B cell (primary cell): Measurements from ENCODE around the gene CIP2A. TPM values are rescaled to one million over a fixed set of nuclear protein-coding genes. Genes with fewer than 3 reads are reported as not detected.

Experiments used
- ATAC-seq: fragments of 200-7000 bp; cut with Tn5 transposase; one replicate; pipeline ENCODE4 v1.10.0; 2021; ENCODE audit warnings: low read depth, mild to moderate bottlenecking, moderate number of reproducible peaks, moderate library complexity
- CTCF ChIA-PET: fragments of 350-600 bp; sonication (Branson Sonifier 250); formaldehyde crosslinking; loops from one replicate; lab custom pipeline; 2021; ENCODE audit warnings: antibody characterized with exemption, inconsistent platforms; lab: Charles Lee
- POLR2A ChIA-PET: fragments of 350-600 bp; sonication (Branson Sonifier 250); formaldehyde crosslinking; loops from one replicate; lab custom pipeline; 2021; ENCODE audit warnings: antibody characterized with exemption; lab: Charles Lee
- DNase-seq: peaks from one replicate; pipeline ENCODE4 v3.0.0; 2013
- H2AFZ ChIP-seq: 2 replicates; pipeline ENCODE4 v1.6.1; 2012; ENCODE audit warnings: mild to moderate bottlenecking, low read depth, low read length; ENCODE audit not compliant: insufficient read depth, poor library complexity, severe bottlenecking
- H3K27ac ChIP-seq, 2 donors: 1 replicate in 1 of 2; 2 replicates in 1 of 2; pipeline ENCODE4 v1.5.1; 2012 to 2013; ENCODE audit warnings: low read length in 2 of 2, mild to moderate bottlenecking in 2 of 2, moderate library complexity in 1 of 2
- H3K27me3 ChIP-seq, 4 experiments: fragments of 200-600 bp in 1 of 4; sonication (generic) in 1 of 4; replicated peaks in 1 of 4; 1 replicate in 2 of 4; 2 replicates in 2 of 4; pipeline versions ENCODE4 v1.6.1 to v1.7.0; 2013 to 2016; ENCODE audit warnings: low read length in 3 of 4, mild to moderate bottlenecking in 2 of 4, mixed read lengths in 1 of 4, moderate library complexity in 1 of 4; ENCODE audit not compliant: insufficient read depth in 4 of 4, control insufficient read depth in 3 of 4; ENCODE audit errors: control extremely low read depth in 1 of 4
- H3K36me3 ChIP-seq, 2 experiments: replicated peaks in 1 of 2; 1 replicate in 1 of 2; 2 replicates in 1 of 2; pipeline versions ENCODE4 v1.6.1 to v1.7.1; 2013; ENCODE audit warnings: low read length in 1 of 2; ENCODE audit not compliant: insufficient read depth in 2 of 2, control insufficient read depth in 1 of 2; ENCODE audit errors: control extremely low read depth in 1 of 2, extremely low read depth in 1 of 2
- H3K4me1 ChIP-seq, 2 donors: fragments of 200-600 bp in 1 of 2; sonication (generic) in 1 of 2; 1 replicate in 1 of 2; 2 replicates in 1 of 2; pipeline versions ENCODE4 v1.5.1 to v1.6.1; 2013 to 2017; ENCODE audit warnings: low read length in 2 of 2; ENCODE audit not compliant: control insufficient read depth in 2 of 2, insufficient read depth in 2 of 2
- H3K4me2 ChIP-seq: replicated peaks from 2 replicates; pipeline ENCODE3; 2012; ENCODE audit warnings: mild to moderate bottlenecking, low read depth, low read length; ENCODE audit not compliant: poor library complexity, severe bottlenecking
- H3K4me3 ChIP-seq, 5 experiments: fragments of 200-600 bp in 1 of 5; sonication (generic) in 1 of 5; 1 replicate in 3 of 5; 2 replicates in 2 of 5; pipeline versions ENCODE4 v1.5.1 to v1.7.0; 2011 to 2016; ENCODE audit warnings: low read length in 4 of 5, mild to moderate bottlenecking in 4 of 5, low read depth in 2 of 5, control low read depth in 1 of 5, moderate library complexity in 1 of 5; ENCODE audit not compliant: insufficient read depth in 1 of 5; ENCODE audit errors: control extremely low read depth in 1 of 5, extremely low read depth in 1 of 5
- H3K79me2 ChIP-seq: fragments of 200-600 bp; sonication (generic); one replicate; pipeline ENCODE4 v1.6.0; 2016; ENCODE audit warnings: low read length; ENCODE audit not compliant: control insufficient read depth, insufficient read depth
- H3K9ac ChIP-seq: fragments of 200-600 bp; sonication (generic); 2 replicates; pipeline ENCODE4 v1.6.1; 2017; ENCODE audit warnings: mild to moderate bottlenecking, low read length, moderate library complexity
- H3K9me3 ChIP-seq, 3 donors: one replicate each; pipeline versions ENCODE4 v1.6.1 to v1.7.1; 2013; ENCODE audit warnings: low read length in 2 of 3; ENCODE audit not compliant: control insufficient read depth in 2 of 3, insufficient read depth in 1 of 3; ENCODE audit errors: control extremely low read depth in 1 of 3
- H4K20me1 ChIP-seq: 2 replicates; pipeline ENCODE4 v1.6.0; 2012; ENCODE audit warnings: mild to moderate bottlenecking, low read length; ENCODE audit not compliant: insufficient read depth, control insufficient read depth, poor library complexity, severe bottlenecking
- H3K27ac Mint-ChIP-seq: one replicate; pipeline ENCODE4 v1.8.0; 2021; ENCODE audit warnings: mixed read lengths
- H3K27me3 Mint-ChIP-seq: one replicate; pipeline ENCODE4 v1.8.0; 2021; ENCODE audit warnings: mixed read lengths
- H3K4me1 Mint-ChIP-seq: one replicate; pipeline ENCODE4 v1.8.0; 2021; ENCODE audit warnings: mixed read lengths
- H3K4me3 Mint-ChIP-seq: one replicate; pipeline ENCODE4 v1.8.0; 2021; ENCODE audit warnings: mixed read lengths
- H3K9me3 Mint-ChIP-seq: one replicate; pipeline ENCODE4 v1.8.0; 2022; ENCODE audit warnings: mixed read lengths; ENCODE audit not compliant: insufficient read depth
- EZH2 ChIP-seq: IDR thresholded peaks from 2 replicates; pipeline ENCODE4 v1.6.1; 2012; ENCODE audit warnings: borderline replicate concordance, low read depth, mild to moderate bottlenecking, moderate library complexity, low read length; ENCODE audit not compliant: insufficient read depth, poor library complexity, severe bottlenecking
- WGBS: methylation state at CpG from one replicate; pipeline ENCODE4 v1.1.5; 2013; ENCODE audit warnings: missing lambda C conversion rate; ENCODE audit not compliant: insufficient coverage; 5-methylcytosine and 5-hydroxymethylcytosine counted together
- intact Hi-C: fragments of 100-400 bp; cut with micrococcal nuclease; formaldehyde crosslinking; loops from one replicate; pipeline ENCODE4 v1.10.0; 2022
- polyA plus RNA-seq: library from polyadenylated mRNA; depleted of rRNA; stranded (reverse); fragments of >200 nt; gene quantifications from 2 replicates; pipeline ENCODE4 v1.2.3, GENCODE V29; 2012
- total RNA-seq, 2 donors: library from RNA; stranded (reverse); fragments of 120-200 nt in 1 of 2; gene quantifications; 1 replicate in 1 of 2; 2 replicates in 1 of 2; pipeline versions ENCODE4 v1.2.3 to v1.2.4, GENCODE V29; 2013 to 2022
- TF ChIP-seq, protein P1 (sequence below): fragments of 200-600 bp; IDR thresholded peaks from one replicate; pipeline ENCODE4 v1.8.0; 2022; ENCODE audit warnings: antibody characterized with exemption, mild to moderate bottlenecking

CIP2A gene
- total and polyA plus RNA-seq, 2 donors (not counting 1 experiment from before 2014, with no cell fraction given): 2.3 to 11.0 TPM

GRCh38 chr3:108525256-108525655, 64.0 kb downstream of the CIP2A start:
- Histone ChIP-seq H3K9me3 (no peaks in the 10 kb centered on the region), H2AFZ (no peak overlapping the region), H3K4me2 (no peak overlapping the region), H3K4me1 (peaks cover 2 to 7% of the 10 kb centered on the region in 2 donors), H3K79me2 (no peaks in the 10 kb centered on the region), H3K36me3 (no peaks in the 10 kb centered on the region), H4K20me1 (no peaks in the 10 kb centered on the region), H3K4me3 (no peak overlapping the region), H3K27ac (no peak overlapping the region), H3K9ac (no peak overlapping the region), H3K27me3 (peaks cover 0 to 4% (median 0%) of the 10 kb centered on the region in 4 experiments)
- Mint-ChIP-seq H3K4me3 (no peak overlapping the region), H3K27me3 (peaks cover 7% of the 10 kb centered on the region), H3K4me1 (peaks cover 9% of the 10 kb centered on the region), H3K27ac (no peak overlapping the region), H3K9me3 (no peaks in the 10 kb centered on the region)
- TF ChIP-seq, protein P1, sequence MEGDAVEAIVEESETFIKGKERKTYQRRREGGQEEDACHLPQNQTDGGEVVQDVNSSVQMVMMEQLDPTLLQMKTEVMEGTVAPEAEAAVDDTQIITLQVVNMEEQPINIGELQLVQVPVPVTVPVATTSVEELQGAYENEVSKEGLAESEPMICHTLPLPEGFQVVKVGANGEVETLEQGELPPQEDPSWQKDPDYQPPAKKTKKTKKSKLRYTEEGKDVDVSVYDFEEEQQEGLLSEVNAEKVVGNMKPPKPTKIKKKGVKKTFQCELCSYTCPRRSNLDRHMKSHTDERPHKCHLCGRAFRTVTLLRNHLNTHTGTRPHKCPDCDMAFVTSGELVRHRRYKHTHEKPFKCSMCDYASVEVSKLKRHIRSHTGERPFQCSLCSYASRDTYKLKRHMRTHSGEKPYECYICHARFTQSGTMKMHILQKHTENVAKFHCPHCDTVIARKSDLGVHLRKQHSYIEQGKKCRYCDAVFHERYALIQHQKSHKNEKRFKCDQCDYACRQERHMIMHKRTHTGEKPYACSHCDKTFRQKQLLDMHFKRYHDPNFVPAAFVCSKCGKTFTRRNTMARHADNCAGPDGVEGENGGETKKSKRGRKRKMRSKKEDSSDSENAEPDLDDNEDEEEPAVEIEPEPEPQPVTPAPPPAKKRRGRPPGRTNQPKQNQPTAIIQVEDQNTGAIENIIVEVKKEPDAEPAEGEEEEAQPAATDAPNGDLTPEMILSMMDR: no peak
- no peak for TF ChIP-seq EZH2
- ChIA-PET POLR2A (no interaction called here), CTCF (interaction anchor here (2.3 to 2.7 kb wide), 2 partner anchors 10 to 27 kb away, joined by 6 read pairs; no protein-coding TSS in a partner anchor)
- DNase-seq: no peak
- WGBS: no CpG with 5 or more reads among the region's 2 CpGs
- ATAC-seq: no peak
- intact Hi-C loops: no loop called here

- Histone ChIP-seq H3K4me1 (peaks cover 2 to 7% of the 10 kb centered on the region in 2 donors), H3K79me2 (no peaks in the 10 kb centered on the region), H3K36me3 (no peaks in the 10 kb centered on the region), H3K27ac (no peak overlapping the region), H4K20me1 (no peaks in the 10 kb centered on the region), H3K9me3 (no peaks in the 10 kb centered on the region), H3K27me3 (peaks cover 0 to under 1% (median 0%) of the 10 kb centered on the region in 4 experiments), H3K9ac (no peak overlapping the region), H3K4me3 (no peak overlapping the region), H3K4me2 (no peak overlapping the region), H2AFZ (no peak overlapping the region)
- H3K27me3 Mint-ChIP-seq: peaks cover under 1% of the 10 kb centered on the region
- H3K4me3 Mint-ChIP-seq: no peak overlapping the region
- WGBS: no CpG with 5 or more reads among the region's 2 CpGs
- H3K9me3 Mint-ChIP-seq: no peaks in the 10 kb centered on the region
- ATAC-seq (no peak), DNase-seq (no peak)
- POLR2A ChIA-PET: no interaction called here
- intact Hi-C loops: no loop called here
- CTCF ChIA-PET: interaction anchor here (2.3 kb wide), 1 partner anchor 28 kb away, joined by 6 read pairs; no protein-coding TSS in a partner anchor
- no peak overlapping the region for H3K27ac Mint-ChIP-seq
- H3K4me1 Mint-ChIP-seq: peaks cover 9% of the 10 kb centered on the region
- TF ChIP-seq, protein P1: no peak
- TF ChIP-seq EZH2: no peak
These were observed 64.7 kb downstream of the CIP2A start for GRCh38 chr3:108524537-108524936.
